ENCODE data around the gene MUC12.
"Not testable (repeated sequence)": the region's sequence is repeated elsewhere in the genome, so short reads cannot be mapped to it uniquely, and the experiment has no call there.

MUC12 gene

GRCh38 chr7:100991631-100992030 is 22.3 kb downstream of the MUC12 start:
- no peak for DNase-seq

GRCh38 chr7:100992280-100992679 is 22.9 kb downstream of the MUC12 start:
- not testable (repeated sequence) for DNase-seq

DNA sequence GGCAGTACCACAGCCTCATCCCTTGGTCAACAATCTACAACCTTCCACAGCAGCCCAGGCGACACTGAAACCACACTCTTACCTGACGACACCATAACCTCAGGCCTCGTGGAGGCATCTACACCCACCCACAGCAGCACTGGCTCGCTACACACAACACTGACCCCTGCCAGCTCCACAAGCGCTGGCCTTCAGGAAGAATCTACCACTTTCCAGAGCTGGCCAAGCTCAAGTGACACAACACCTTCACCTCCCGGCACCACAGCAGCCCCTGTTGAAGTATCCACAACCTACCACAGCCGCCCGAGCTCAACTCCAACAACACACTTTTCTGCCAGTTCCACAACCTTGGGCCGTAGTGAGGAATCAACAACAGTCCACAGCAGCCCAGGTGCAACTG is 25.3 kb downstream of the MUC12 start:
- DNase-seq, result not testable (repeated sequence)

DNA sequence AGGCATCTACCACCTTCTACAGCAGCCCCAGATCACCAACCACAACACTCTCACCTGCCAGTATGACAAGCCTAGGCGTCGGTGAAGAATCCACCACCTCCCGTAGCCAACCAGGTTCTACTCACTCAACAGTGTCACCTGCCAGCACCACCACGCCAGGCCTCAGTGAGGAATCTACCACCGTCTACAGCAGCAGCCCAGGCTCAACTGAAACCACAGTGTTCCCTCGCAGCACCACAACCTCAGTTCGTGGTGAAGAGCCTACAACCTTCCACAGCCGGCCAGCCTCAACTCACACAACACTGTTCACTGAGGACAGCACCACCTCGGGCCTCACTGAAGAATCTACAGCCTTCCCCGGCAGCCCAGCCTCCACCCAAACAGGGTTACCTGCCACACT is 29.2 kb downstream of the MUC12 start:
- not testable (repeated sequence) for DNase-seq

DNA sequence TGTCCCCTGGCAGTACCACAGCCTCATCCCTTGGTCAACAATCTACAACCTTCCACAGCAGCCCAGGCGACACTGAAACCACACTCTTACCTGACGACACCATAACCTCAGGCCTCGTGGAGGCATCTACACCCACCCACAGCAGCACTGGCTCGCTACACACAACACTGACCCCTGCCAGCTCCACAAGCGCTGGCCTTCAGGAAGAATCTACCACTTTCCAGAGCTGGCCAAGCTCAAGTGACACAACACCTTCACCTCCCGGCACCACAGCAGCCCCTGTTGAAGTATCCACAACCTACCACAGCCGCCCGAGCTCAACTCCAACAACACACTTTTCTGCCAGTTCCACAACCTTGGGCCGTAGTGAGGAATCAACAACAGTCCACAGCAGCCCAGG is 30.0 kb downstream of the MUC12 start:
- DNase-seq, result not testable (repeated sequence)

GRCh38 chr7:101000025-101000424 is 30.7 kb downstream of the MUC12 start:
- not testable (repeated sequence) for DNase-seq

- DNase-seq, result not testable (repeated sequence)
Measured at GRCh38 chr7:101002333-101002732, 33.0 kb downstream of the MUC12 start.

DNA sequence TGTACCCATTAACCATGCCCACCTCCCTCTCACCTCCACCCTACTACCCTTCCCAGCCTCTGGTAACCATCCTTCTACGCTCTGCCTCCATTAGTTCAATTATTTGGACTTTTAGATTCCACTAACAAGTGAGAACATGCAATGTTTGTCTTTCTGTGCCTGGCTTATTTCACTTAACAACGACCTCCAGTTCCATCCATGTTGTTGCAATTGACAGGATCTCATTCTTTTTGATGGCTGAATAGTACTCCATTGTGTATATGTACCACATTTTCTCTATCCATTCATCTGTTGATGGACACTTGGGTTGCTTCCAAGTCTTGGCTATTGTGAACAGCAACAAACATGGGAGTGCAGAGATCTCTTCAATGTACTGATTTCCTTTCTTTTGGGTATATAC is 38.0 kb downstream of the MUC12 start:
- not testable (repeated sequence) for DNase-seq

- DNase-seq, result no peak
Measured at GRCh38 chr7:101009629-101010028, 40.3 kb downstream of the MUC12 start.

GRCh38 chr7:101012931-101013330 is 43.6 kb downstream of the MUC12 start:
- no peak for DNase-seq

DNA sequence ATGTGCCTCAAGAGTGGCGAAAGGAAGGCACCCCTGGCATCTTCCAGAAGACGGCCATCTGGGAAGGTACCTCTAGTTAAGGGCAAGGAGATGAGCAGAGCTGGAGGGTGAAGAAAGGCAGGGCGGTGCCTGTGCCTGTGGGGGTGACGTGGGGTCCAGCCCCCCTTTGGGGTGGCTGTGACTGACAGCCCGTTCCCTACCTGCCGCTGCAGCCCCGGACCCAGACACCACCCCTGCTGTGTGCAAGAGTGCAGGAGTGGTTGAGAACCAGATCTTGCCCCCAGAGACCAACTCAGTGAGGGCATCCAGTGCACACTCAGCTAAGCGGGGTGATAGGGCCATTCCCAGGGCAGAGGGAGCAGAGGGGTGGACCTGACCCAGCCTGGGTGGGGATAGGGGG is 46.3 kb downstream of the MUC12 start:
- DNase-seq, result no peak

- peak; percentile 14 to 41 for DNase-seq
Measured at GRCh38 chr7:101017064-101017777, 47.9 kb downstream of the MUC12 start.

- DNase-seq, result no peak
Measured at GRCh38 chr7:101018271-101019167, 49.2 kb downstream of the MUC12 start.

DNA sequence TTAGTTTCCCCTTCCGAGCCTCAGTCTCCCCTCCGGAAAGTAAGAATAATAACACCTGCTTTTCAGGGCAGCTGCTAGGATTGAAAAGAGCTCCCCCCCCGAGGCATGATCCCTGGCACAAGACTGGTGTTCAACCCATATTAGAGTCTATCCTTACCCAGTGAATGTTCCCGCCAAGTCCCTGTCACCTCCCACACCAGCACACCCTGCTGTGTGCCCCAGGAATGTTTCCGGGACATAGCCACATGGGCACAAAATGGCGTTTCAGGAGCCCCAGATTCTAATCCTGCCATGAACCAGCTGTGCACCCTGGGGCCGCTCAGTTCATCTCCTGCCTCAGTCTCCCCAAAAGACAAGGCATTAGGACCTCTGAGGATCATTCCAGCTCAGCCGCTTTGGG is 51.1 kb downstream of the MUC12 start:
- DNase-seq, result no peak

GRCh38 chr7:101021703-101022102 is 52.3 kb downstream of the MUC12 start:
- no peak for DNase-seq

- DNase-seq, result no peak
Measured at GRCh38 chr7:101023839-101024238, 54.5 kb downstream of the MUC12 start.

DNA sequence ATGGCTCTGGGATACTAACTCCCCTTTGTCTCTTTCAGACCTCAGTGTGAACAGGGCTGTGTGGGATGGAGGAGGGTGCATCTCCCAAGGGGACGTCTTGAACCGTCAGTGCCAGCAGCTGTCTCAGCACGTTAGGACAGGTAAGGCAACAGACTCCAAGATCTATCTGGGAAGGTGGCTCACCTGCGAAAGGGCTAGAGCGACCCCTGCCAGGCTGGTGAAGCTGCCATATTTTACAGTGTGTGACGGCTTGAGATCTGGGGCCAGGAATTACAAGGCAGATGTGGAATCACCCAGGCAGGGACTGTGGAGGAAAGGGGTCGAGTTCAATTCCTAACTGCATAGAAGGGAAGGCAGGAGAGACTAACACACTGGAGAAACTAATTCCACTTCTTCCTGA is 61.7 kb downstream of the MUC12 start:
- no peak for DNase-seq

- no peak for DNase-seq
Measured at GRCh38 chr7:101035941-101036340, 66.6 kb downstream of the MUC12 start.

- not testable (repeated sequence) for DNase-seq
Measured at GRCh38 chr7:101041283-101041682, 71.9 kb downstream of the MUC12 start.

DNA sequence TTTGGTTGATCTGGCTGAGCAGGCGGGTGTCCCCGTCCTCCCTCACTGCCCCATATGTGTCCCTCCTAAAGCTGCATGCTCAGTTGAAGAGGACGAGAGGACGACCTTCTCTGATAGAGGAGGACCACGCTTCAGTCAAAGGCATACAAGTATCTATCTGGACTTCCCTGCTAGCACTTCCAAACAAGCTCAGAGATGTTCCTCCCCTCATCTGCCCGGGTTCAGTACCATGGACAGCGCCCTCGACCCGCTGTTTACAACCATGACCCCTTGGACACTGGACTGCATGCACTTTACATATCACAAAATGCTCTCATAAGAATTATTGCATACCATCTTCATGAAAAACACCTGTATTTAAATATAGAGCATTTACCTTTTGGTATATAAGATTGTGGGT is 89.0 kb downstream of the MUC12 start:
- no peak for DNase-seq

GRCh38 chr7:101059620-101059942 is 90.2 kb downstream of the MUC12 start:
- no peak for DNase-seq

DNA sequence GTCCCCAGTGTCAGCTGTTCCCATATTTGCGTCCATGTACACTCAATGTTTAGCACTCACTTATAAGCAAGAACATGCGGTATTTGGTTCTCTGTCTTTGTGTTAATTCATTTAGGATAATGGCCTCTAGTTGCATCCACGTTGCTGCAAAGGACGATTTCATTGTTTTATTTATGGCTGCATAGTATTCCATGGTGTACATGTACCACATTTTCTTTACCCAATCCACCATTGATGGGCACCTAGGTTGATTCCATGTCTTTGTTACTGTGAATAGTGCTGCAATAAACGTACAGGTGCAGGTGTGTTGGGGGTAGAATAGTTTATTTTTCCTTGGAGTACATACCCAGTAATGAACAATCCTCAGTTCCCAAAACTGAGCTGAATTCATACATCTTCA is 91.6 kb downstream of the MUC12 start:
- no peak for DNase-seq

DNA sequence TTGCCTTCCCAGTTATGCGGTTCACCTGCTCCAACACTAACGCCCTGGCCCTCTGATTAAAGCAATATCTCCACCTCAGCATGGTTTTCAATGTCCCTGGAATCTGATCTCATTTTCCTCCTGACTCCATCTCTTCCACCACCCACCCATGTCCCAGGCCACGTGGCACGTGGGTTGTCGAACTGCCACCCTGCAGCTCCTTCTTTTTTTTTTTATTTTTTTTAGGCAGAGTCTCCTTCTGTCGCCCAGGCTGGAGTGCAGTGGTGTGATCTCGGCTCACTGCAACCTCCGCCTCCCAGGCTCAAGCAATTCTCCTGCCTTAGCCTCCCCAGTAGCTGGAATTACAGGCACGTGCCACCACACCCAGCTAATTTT is 94.8 kb downstream of the MUC12 start:
- not testable (repeated sequence) for DNase-seq

GRCh38 chr7:101065162-101065561 is 95.8 kb downstream of the MUC12 start:
- DNase-seq, result not testable (repeated sequence)

Measured in NCI-H2081 (cell line).